ENCODE measurements around the gene PRKCB. TPM values are rescaled to one million over a fixed set of nuclear protein-coding genes. Genes with fewer than 3 reads are reported as not detected.

The PRKCB gene
- total RNA-seq (2013) = 155 TPM
- polyA plus RNA-seq = 10 to 100 TPM; 57.4 to 87.4 (median 75.5) TPM
- polyA minus RNA-seq = 73.8 and 110 TPM in 2 replicates
- total RNA-seq = 39.8 to 371 (median 243) reads per million in 11 experiments

DNA sequence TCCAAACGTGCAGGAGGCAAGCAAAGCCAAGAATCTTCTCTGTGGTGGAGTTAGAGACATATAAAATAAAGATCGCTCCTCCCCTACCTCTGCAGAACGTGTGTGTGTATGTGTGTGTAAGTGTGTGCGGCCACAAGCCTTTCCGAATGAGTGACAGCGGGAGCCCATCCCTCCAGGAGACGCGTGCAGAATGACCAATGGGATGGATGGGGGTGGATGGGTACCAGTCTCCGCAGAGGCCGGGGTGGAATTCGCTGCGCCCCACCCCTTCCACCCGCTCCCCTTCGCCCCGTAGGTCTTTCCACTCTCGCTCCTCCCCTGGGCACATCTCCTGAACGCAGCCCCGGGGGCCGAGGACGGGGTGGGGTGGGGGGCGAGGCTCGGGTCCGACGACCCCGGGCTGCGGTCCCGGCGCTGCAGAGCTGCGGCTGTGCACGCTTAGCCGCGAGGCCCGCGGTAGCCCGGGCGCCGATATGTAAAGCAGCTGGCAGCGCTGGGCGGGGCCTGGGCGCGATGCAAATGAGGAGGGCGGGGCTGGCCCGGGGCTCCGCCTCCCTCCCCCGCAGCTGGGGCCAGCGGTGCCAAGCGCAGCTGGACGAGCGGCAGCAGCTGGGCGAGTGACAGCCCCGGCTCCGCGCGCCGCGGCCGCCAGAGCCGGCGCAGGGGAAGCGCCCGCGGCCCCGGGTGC lies at the start of gene PRKCB:
TSS of gene PRKCB (plus strand) at position 594 of the 688 bp plus-strand sequence.
- peaks cover 49% of the 10 kb centered on the region for H3K79me2 ChIP-seq (ENCODE audit: insufficient read depth, low read length)
- H3K4me3 ChIP-seq (replicated peaks in 1 of 3; ENCODE audit: low read depth in 2 of 3, low read length in 3 of 3) = peak within 1 kb of the TSS; percentile 61 to 94 (median 91)
- peaks cover 25 to 27% of the 10 kb centered on the region in 2 donors for H3K36me3 Mint-ChIP-seq
- peak within 1 kb of the TSS; percentile 84 to 95 (median 91) for H3K27ac Mint-ChIP-seq
- peak within 1 kb of the TSS; percentile 91 for H3K4me2 ChIP-seq (replicated peaks; ENCODE audit: extremely low read depth, low read length, poor library complexity, severe bottlenecking)
- H3K27ac ChIP-seq (ENCODE audit: low read depth in 1 of 2, low read length in 2 of 2) = peak within 1 kb of the TSS; percentile 38 to 76
- H3K27me3 ChIP-seq (ENCODE audit: control insufficient read depth in 2 of 2, insufficient read depth in 2 of 2, low read length in 2 of 2) = no peaks in the 10 kb centered on the region
- WGBS (ENCODE audit: insufficient coverage) = under 1% methylated on average over 46 of the region's 63 CpGs
- H3K9ac ChIP-seq (ENCODE audit: insufficient read depth, low read length, poor library complexity, severe bottlenecking) = peak within 1 kb of the TSS; percentile 79
- H2AFZ ChIP-seq (ENCODE audit: insufficient read depth, low read depth, low read length, poor library complexity, severe bottlenecking) = peak within 1 kb of the TSS; percentile 79
- H3K27me3 Mint-ChIP-seq (ENCODE audit: low read depth in 3 of 3) = peaks cover 5 to 6% (median 6%) of the 10 kb centered on the region in 3 donors
- TF ChIP-seq, protein P1, sequence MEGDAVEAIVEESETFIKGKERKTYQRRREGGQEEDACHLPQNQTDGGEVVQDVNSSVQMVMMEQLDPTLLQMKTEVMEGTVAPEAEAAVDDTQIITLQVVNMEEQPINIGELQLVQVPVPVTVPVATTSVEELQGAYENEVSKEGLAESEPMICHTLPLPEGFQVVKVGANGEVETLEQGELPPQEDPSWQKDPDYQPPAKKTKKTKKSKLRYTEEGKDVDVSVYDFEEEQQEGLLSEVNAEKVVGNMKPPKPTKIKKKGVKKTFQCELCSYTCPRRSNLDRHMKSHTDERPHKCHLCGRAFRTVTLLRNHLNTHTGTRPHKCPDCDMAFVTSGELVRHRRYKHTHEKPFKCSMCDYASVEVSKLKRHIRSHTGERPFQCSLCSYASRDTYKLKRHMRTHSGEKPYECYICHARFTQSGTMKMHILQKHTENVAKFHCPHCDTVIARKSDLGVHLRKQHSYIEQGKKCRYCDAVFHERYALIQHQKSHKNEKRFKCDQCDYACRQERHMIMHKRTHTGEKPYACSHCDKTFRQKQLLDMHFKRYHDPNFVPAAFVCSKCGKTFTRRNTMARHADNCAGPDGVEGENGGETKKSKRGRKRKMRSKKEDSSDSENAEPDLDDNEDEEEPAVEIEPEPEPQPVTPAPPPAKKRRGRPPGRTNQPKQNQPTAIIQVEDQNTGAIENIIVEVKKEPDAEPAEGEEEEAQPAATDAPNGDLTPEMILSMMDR (IDR thresholded peaks at IDR 0.05) = no peak
- peaks cover 41% of the 10 kb centered on the region for H4K20me1 ChIP-seq (ENCODE audit: insufficient read depth, low read length)
- peaks cover 14 to 23% of the 10 kb centered on the region in 2 donors for H3K36me3 ChIP-seq (replicated peaks in 1 of 2; ENCODE audit: control insufficient read depth in 1 of 2, insufficient read depth in 2 of 2, low read length in 2 of 2)
- intact Hi-C loops (cut with micrococcal nuclease) = loop anchor here (2.0 to 5.0 kb wide), 3 partner anchors 17 to 47 kb away; no protein-coding TSS in a partner anchor
- H3K4me3 Mint-ChIP-seq = peak within 1 kb of the TSS; percentile 99
- H3K4me1 Mint-ChIP-seq = peaks cover 50% of the 10 kb centered on the region
- peak; percentile 86 for DNase-seq
- peaks cover 38 to 49% of the 10 kb centered on the region in 2 donors for H3K4me1 ChIP-seq (ENCODE audit: control insufficient read depth in 1 of 2, insufficient read depth in 2 of 2, low read length in 2 of 2)
- H3K9me3 ChIP-seq (replicated peaks in 1 of 2; ENCODE audit: control insufficient read depth in 1 of 2, insufficient read depth in 1 of 2, low read length in 2 of 2) = peaks cover 0 to 2% of the 10 kb centered on the region in 2 donors
- peaks cover 0 to 6% (median 4%) of the 10 kb centered on the region in 7 donors for H3K9me3 Mint-ChIP-seq

DNA sequence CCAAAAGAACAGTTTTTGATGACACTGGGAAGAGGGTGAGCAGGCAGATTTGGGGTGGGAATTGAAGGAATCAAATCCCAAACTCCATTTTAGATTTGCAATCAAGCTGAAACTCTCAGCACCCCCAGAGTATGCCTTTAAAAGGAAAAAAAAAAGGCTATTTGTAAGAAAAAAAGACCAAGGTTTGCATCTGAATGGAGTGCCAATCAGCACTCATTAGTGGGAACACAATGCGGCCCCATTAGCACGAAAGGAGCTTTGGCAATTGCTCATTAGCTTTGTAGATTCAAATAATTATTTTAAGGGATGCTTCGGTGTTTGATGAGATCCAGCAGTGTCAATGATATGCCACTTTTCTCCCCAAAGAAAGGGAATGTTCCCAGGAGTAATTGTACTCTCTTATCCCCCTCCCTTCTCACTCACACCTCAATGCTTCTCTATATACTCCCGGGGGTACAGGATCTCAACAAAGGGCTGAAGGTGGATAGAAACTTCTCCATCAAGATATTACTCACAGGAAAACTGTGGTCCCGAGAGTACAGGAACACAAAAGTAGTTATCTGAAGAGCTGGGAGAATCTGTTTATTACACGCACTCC lies 48.7 kb upstream of the PRKCB start:
- no peaks in the 10 kb centered on the region for H3K36me3 ChIP-seq (replicated peaks in 1 of 2; ENCODE audit: control insufficient read depth in 1 of 2, insufficient read depth in 2 of 2, low read length in 2 of 2)
- no CpG with 5 or more reads among the region's 6 CpGs for WGBS (ENCODE audit: insufficient coverage)
- peaks cover 0 to 10% (median 7%) of the 10 kb centered on the region in 7 donors for H3K9me3 Mint-ChIP-seq
- TF ChIP-seq, protein P1 (IDR thresholded peaks at IDR 0.05) = no peak
- intact Hi-C loops (cut with micrococcal nuclease) = no loop called here
- no peak overlapping the region for H3K27ac ChIP-seq (ENCODE audit: low read depth in 1 of 2, low read length in 2 of 2)
- no peak overlapping the region for H2AFZ ChIP-seq (ENCODE audit: insufficient read depth, low read depth, low read length, poor library complexity, severe bottlenecking)
- peaks cover 0 to 7% of the 10 kb centered on the region in 2 donors for H3K9me3 ChIP-seq (replicated peaks in 1 of 2; ENCODE audit: control insufficient read depth in 1 of 2, insufficient read depth in 1 of 2, low read length in 2 of 2)
- peak overlapping the region in 1 of 2 donors; percentile 68 for H3K4me3 Mint-ChIP-seq
- peaks cover 20 to 23% of the 10 kb centered on the region in 2 donors for H3K4me1 ChIP-seq (ENCODE audit: control insufficient read depth in 1 of 2, insufficient read depth in 2 of 2, low read length in 2 of 2)
- H3K4me3 ChIP-seq (replicated peaks in 1 of 3; ENCODE audit: low read depth in 2 of 3, low read length in 3 of 3) = no peak overlapping the region
- no peaks in the 10 kb centered on the region for H3K79me2 ChIP-seq (ENCODE audit: insufficient read depth, low read length)
- H3K27me3 ChIP-seq (ENCODE audit: control insufficient read depth in 2 of 2, insufficient read depth in 2 of 2, low read length in 2 of 2) = peaks cover 34 to 57% of the 10 kb centered on the region in 2 donors
- peak overlapping the region in 2 of 7 donors; percentile 23 to 25 for H3K27ac Mint-ChIP-seq
- H3K27me3 Mint-ChIP-seq (ENCODE audit: low read depth in 3 of 3) = peaks cover 33 to 63% (median 53%) of the 10 kb centered on the region in 3 donors
- peaks cover 0 to 7% of the 10 kb centered on the region in 2 donors for H3K36me3 Mint-ChIP-seq
- H3K4me1 Mint-ChIP-seq = peaks cover 21% of the 10 kb centered on the region
- no peak overlapping the region for H3K4me2 ChIP-seq (replicated peaks; ENCODE audit: extremely low read depth, low read length, poor library complexity, severe bottlenecking)
- no peak overlapping the region for H3K9ac ChIP-seq (ENCODE audit: insufficient read depth, low read length, poor library complexity, severe bottlenecking)
- DNase-seq = no peak
- H4K20me1 ChIP-seq (ENCODE audit: insufficient read depth, low read length) = no peaks in the 10 kb centered on the region

Measured in CD14-positive monocyte (primary cell).